WI38 (cell line): Measurements from ENCODE around the gene TAB2.

Experiments
- H3K4me3 ChIP-seq: 2 replicates; pipeline ENCODE4 v1.5.1; 2011; ENCODE audit warnings: low read depth, mild to moderate bottlenecking, control low read depth, low read length
- CTCF ChIP-seq: IDR thresholded peaks from 2 replicates; pipeline ENCODE4 v1.5.1; 2012; ENCODE audit warnings: low read depth, mild to moderate bottlenecking, control low read depth, low read length

TAB2 gene

GRCh38 chr6:149317644-149318571, at the start of gene TAB2:
Gene TAB2, plus strand, starts transcription at chr6:149317712. Its CDS starts 52,286 bp downstream, at chr6:149369998.
- TF ChIP-seq CTCF: no peak
- H3K4me3 ChIP-seq: peak within 1 kb of the TSS; percentile 86

- no peak overlapping the region for H3K4me3 ChIP-seq
- TF ChIP-seq CTCF: no peak
These were observed 49.4 kb upstream of the TAB2 start for GRCh38 chr6:149268146-149268545.

DNA sequence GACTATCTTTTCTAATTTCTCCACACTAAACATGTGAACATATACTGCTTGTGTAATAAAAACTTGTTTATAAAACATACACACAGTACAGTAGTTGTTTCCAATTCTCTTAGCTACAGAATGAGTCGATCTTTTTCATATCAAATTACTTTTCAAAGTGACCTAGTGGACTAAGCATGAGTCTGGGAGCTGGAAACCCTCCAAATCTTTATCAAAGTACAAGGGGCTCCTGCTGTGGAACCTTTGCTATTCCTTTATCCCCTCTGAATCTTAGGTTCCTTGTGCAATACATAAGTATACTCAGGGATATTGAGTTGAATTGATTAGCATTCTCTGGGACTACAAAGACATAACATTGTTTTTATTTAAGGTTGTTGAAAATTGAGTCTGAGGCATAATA, 48.7 kb upstream of the TAB2 start:
- TF ChIP-seq CTCF: no peak
- H3K4me3 ChIP-seq: no peak overlapping the region

DNA sequence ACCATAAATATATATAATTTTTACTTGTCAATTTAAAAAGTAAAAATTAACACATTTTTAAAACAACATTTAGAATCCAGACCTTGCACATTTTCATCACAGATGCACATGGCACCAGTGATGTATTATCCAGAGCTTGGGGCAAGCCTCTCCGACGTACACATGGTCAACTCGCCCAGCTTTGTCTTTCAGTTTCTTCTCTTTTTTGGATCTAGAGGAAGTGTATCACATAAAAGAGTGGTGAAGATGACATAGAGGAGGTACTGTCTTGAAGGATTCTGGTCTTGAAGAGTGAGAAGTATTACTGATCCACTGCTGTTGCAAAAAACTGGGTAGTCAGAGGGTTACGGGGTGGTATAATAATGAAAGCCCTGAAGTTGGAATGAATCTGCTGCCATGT, 46.9 kb upstream of the TAB2 start:
- TF ChIP-seq CTCF: no peak
- no peak overlapping the region for H3K4me3 ChIP-seq

DNA sequence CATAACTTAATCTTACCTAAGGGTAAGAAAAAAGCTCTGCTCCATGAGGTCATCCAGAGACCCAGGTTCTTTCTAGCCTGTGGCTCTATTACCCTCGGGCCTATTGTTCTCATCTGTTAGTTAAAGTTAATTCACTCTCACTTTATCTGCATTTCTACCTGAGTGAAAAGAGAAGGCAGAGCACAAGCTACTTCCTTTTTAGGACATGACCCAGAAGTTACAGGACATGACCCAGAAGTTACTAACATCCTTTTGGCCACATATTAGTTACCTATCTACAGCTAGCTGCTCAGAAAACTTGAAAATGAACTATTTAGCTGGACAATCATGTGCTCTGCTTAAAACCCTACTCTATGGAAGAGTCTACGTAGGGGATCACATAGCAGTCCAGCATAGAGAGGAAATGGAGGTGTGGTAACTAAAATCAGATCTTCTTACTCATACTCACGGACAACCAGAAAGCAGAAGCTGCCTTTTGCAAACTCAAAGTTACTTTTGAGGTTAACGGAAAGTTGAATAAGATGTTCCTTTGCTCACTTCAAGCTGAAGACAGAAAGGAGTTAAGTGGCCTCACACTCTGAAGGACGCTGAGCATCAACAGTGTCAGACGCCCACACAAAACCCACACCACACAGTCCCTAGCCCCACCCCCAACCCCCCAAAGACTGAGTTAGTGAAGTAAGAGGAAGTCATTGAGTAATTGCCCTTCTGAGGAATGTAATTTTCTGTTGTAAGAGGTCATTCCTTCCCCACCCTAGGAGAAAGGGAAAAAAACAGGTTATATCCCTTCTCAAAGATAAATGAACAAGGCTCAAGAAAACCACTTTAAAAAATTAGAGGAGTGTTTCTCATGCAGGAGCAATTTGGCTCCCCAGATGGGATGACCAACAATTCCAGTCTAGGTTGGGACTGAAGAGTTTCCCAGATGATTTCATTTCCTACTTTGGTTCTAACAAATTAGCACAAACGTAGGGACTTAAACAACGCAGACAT, 45.9 kb upstream of the TAB2 start:
- no peak overlapping the region for H3K4me3 ChIP-seq
- TF ChIP-seq CTCF: no peak

DNA sequence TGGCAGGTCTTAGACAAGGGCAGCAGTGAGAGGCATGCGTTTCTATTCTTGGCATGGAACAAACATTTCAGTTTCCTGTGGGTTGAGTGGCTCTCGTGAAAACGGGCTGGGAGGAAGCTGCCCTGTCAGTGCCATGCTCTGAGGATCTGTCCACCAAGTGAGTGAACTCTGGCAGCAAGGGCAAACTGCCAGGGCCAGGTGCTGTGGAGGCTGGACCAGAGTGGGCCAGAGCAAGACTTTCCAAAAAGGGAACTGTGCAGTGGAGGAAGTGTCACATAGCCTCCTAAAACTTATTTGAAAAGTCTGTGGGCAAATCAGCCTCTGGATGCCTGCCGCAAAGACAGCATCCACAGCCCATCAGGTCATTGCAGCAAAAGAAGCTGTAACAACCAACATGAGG, 44.2 kb upstream of the TAB2 start:
- no peak overlapping the region for H3K4me3 ChIP-seq
- no peak for TF ChIP-seq CTCF
